22Rv1 (cell line): ENCODE measurements around the gene HOXB9.

Source experiments
- H3K27ac ChIP-seq: fragments of 450-650 bp; 2 replicates; pipeline ENCODE4 v1.5.1; 2017
- ZFX ChIP-seq: fragments of 450-650 bp; IDR thresholded peaks from 2 replicates; pipeline ENCODE4 v1.6.1; 2017; ENCODE audit warnings: antibody characterized with exemption, borderline replicate concordance
- TF ChIP-seq, protein P1 (sequence below): fragments of 450-650 bp; IDR thresholded peaks from 2 replicates; pipeline ENCODE4 v1.5.1; 2017; ENCODE audit warnings: mild to moderate bottlenecking

The HOXB9 gene

DNA sequence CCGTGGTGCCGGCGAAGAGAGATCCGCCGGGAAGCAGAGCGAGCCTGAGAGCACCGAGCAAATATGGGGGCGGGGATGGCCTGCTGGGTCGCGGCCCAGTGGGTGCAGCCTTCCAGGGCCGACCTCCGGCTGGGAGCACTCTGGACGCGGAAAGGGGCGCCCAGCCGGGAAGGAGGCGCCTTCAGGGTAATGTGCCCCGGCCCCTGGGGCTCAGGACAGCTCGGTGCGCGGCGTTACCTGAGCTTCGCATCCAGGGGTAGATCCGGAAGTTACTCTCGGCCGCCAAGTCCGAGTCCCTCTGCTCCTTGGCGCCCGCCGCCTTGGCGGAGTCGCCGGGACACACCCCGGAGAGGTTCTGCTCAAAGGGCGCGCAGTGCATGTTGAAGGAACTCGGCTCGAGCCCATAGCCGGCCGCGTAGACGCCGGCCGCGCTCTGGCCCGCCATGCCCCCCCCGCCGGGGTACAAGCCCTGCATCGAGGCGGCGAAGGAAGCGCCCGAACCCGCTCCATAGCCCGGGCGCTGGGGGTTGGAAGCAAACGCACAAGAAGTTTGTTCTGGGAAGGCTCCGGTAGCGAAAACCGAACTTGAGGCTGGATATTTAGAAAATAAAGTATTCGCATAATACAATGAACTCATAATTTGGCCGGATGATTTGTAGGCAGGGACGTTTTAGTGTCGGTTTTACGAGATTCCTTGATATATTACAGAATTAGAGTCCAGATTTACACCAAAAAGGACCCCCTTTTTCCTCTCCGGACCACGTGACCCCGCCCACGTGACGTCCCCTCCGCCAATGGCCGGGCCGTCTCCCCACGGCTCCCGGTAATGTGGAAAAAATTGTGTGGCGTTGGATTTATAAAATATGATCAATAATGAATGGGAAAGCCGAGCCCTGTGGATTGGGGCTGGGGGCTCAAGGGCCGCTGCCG is 15.6 kb downstream of the HOXB9 start, which contains the start of gene HOXB7:
Gene HOXB7 (minus strand): TSS at position 736 of the 930 bp plus-strand sequence. CDS start 99 bp downstream, at position 637.
- TF ChIP-seq, protein P1, sequence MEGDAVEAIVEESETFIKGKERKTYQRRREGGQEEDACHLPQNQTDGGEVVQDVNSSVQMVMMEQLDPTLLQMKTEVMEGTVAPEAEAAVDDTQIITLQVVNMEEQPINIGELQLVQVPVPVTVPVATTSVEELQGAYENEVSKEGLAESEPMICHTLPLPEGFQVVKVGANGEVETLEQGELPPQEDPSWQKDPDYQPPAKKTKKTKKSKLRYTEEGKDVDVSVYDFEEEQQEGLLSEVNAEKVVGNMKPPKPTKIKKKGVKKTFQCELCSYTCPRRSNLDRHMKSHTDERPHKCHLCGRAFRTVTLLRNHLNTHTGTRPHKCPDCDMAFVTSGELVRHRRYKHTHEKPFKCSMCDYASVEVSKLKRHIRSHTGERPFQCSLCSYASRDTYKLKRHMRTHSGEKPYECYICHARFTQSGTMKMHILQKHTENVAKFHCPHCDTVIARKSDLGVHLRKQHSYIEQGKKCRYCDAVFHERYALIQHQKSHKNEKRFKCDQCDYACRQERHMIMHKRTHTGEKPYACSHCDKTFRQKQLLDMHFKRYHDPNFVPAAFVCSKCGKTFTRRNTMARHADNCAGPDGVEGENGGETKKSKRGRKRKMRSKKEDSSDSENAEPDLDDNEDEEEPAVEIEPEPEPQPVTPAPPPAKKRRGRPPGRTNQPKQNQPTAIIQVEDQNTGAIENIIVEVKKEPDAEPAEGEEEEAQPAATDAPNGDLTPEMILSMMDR = no peak
- no peak for TF ChIP-seq ZFX
- H3K27ac ChIP-seq = peak within 1 kb of the TSS; percentile 96

DNA sequence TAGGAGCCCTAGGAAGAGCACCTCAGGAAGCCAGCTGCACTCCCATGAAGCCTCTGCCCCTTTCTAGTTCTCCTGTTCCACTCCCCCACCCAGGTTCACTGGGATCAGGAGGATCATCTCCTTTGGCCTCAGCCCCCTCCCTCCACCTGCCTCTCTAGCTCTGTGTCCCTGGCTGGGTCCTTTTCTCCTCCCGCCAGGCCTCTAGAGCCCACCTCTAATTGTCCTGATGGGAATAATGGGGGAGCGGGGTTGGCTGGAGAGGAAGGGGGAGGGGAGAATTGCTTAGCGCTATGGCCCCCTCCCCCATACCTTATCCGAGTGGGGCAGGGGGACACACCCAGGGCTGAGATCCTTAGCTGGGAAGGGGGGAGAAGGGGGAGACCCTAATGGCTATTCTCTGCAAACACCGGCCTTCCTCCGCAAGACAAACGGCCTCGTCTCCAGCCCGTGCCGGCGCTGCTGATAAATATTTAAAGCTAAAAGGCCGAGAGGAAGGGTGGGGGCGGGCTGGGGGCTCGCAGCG is 16.3 kb downstream of the HOXB9 start:
- H3K27ac ChIP-seq = peak overlapping the region; percentile 96
- TF ChIP-seq ZFX = no peak
- TF ChIP-seq, protein P1 = no peak

DNA sequence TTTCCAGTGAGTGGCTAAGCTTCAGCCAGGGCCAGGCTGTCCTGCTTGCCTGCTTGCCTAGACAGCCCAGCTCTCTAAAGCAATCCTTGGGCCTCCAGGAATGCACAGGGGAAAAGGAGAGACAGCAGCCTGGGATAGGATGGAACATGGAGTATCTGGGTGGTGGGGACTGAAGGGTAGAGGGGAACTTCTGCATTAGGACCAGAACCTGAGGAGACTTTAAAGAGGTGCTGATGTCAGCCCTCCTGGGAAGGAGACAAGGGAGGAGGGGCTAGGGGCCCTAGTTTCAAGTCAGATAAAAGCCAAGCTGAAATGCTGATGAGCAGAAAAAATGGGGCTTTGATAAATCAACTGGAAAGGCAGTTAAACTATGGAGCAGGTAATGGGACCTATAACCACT is 17.1 kb downstream of the HOXB9 start:
- peak overlapping the region; percentile 96 for H3K27ac ChIP-seq
- no peak for TF ChIP-seq ZFX
- TF ChIP-seq, protein P1 = no peak

GRCh38 chr17:48608494-48608834 is 17.7 kb downstream of the HOXB9 start:
- H3K27ac ChIP-seq = peak overlapping the region; percentile 96
- TF ChIP-seq ZFX = no peak
- TF ChIP-seq, protein P1 = no peak

- TF ChIP-seq, protein P1 = no peak
- TF ChIP-seq ZFX = no peak
- peak overlapping the region; percentile 96 for H3K27ac ChIP-seq
Observed at GRCh38 chr17:48606892-48607614, 19.1 kb downstream of the HOXB9 start.

DNA sequence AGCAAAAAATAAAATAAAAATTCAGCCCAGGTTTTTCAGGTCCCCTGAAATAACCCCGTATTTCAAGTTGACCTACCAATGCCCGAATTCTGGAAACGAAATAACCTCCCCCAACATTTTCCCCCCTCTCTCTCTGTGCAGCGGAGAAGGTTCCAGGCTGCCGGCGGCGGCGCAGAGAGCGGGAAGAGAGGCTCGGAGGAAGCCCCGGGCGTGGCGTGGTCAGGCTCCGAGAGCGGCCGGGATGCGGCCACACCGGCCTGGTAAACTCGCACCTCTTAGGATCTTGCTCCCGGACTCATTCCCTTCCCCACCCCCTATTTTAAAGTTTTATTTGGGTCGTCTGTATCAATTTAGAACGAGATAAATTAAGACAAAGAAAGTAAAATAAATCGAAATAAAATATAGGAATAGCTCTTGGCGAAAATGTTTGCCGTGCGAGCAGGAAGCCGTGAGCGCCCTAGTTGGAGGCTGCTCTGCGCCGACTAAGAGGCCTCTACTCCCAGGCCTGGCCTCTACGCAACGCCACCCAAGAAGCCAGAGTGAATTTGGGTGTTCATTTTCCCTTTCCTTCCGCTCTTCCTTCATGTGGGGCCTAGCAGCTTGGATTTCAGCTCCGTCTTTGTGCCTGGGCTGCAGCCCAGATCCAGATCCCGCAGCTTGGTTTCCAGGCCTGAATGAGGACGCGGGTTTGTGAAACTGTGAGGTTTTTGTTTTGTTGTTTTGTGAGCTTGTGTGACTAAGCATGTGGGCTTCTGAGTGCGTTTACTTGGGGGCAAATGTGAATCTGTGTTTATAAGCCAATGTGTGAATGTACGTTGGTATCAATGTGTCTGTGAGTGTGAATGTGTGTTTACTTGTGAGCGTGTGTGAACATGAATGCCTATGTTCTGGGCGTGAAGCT is 19.9 kb downstream of the HOXB9 start:
- H3K27ac ChIP-seq = peak overlapping the region; percentile 96
- TF ChIP-seq, protein P1 = no peak
- TF ChIP-seq ZFX = no peak
